ENCODE data around the gene ARHGEF12. TPM values are rescaled to one million over a fixed set of nuclear protein-coding genes. Genes with fewer than 3 reads are reported as not detected.

ARHGEF12 gene
- polyA plus RNA-seq, 3 donors, result 0.25 to 0.87 (median 0.27) TPM

- TF ChIP-seq, protein P1, sequence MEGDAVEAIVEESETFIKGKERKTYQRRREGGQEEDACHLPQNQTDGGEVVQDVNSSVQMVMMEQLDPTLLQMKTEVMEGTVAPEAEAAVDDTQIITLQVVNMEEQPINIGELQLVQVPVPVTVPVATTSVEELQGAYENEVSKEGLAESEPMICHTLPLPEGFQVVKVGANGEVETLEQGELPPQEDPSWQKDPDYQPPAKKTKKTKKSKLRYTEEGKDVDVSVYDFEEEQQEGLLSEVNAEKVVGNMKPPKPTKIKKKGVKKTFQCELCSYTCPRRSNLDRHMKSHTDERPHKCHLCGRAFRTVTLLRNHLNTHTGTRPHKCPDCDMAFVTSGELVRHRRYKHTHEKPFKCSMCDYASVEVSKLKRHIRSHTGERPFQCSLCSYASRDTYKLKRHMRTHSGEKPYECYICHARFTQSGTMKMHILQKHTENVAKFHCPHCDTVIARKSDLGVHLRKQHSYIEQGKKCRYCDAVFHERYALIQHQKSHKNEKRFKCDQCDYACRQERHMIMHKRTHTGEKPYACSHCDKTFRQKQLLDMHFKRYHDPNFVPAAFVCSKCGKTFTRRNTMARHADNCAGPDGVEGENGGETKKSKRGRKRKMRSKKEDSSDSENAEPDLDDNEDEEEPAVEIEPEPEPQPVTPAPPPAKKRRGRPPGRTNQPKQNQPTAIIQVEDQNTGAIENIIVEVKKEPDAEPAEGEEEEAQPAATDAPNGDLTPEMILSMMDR (IDR thresholded peaks at IDR 0.05), result no peak
- Mint-ChIP-seq H3K4me1 (peaks cover 12% of the 10 kb centered on the region), H3K9me3 (peaks cover 0 to 8% (median 5%) of the 10 kb centered on the region in 7 donors), H3K27ac (no peak overlapping the region), H3K36me3 (peaks cover 0 to 2% of the 10 kb centered on the region in 2 donors), H3K4me3 (peak overlapping the region in 1 of 2 donors; percentile 78), H3K27me3 (ENCODE audit: low read depth in 3 of 3) (peaks cover 86 to 94% (median 92%) of the 10 kb centered on the region in 3 donors)
- DNase-seq, result peak in 1 of 3 donors; percentile 37
- Histone ChIP-seq H3K4me2 (replicated peaks; ENCODE audit: extremely low read depth, low read length, poor library complexity, severe bottlenecking) (no peak overlapping the region), H3K9me3 (replicated peaks in 1 of 2; ENCODE audit: control insufficient read depth in 1 of 2, insufficient read depth in 1 of 2, low read length in 2 of 2) (peaks cover 0 to 15% of the 10 kb centered on the region in 2 donors), H3K4me1 (ENCODE audit: control insufficient read depth in 1 of 2, insufficient read depth in 2 of 2, low read length in 2 of 2) (peaks cover 2 to 11% of the 10 kb centered on the region in 2 donors), H2AFZ (ENCODE audit: insufficient read depth, low read depth, low read length, poor library complexity, severe bottlenecking) (no peak overlapping the region), H3K36me3 (replicated peaks in 1 of 2; ENCODE audit: control insufficient read depth in 1 of 2, insufficient read depth in 2 of 2, low read length in 2 of 2) (no peaks in the 10 kb centered on the region), H3K27me3 (ENCODE audit: control insufficient read depth in 2 of 2, insufficient read depth in 2 of 2, low read length in 2 of 2) (peaks cover 91 to 93% of the 10 kb centered on the region in 2 donors), H4K20me1 (ENCODE audit: insufficient read depth, low read length) (no peaks in the 10 kb centered on the region), H3K27ac (ENCODE audit: low read depth in 1 of 2, low read length in 2 of 2) (no peak overlapping the region), H3K4me3 (replicated peaks in 1 of 3; ENCODE audit: low read depth in 2 of 3, low read length in 3 of 3) (no peak overlapping the region), H3K79me2 (ENCODE audit: insufficient read depth, low read length) (no peaks in the 10 kb centered on the region), H3K9ac (ENCODE audit: insufficient read depth, low read length, poor library complexity, severe bottlenecking) (no peak overlapping the region)
- intact Hi-C loops (cut with micrococcal nuclease), result no loop called here
- no CpG with 5 or more reads among the region's 4 CpGs for WGBS (ENCODE audit: insufficient coverage)
Measured at GRCh38 chr11:120326845-120327281, 9.3 kb upstream of the ARHGEF12 start.

- Mint-ChIP-seq H3K9me3 (peaks cover 0 to 8% (median 5%) of the 10 kb centered on the region in 7 donors), H3K4me3 (peak overlapping the region in 1 of 2 donors; percentile 78), H3K27me3 (ENCODE audit: low read depth in 3 of 3) (peaks cover 85 to 94% (median 90%) of the 10 kb centered on the region in 3 donors), H3K27ac (no peak overlapping the region), H3K4me1 (peaks cover 12% of the 10 kb centered on the region), H3K36me3 (peaks cover 0 to 2% of the 10 kb centered on the region in 2 donors)
- Histone ChIP-seq H3K4me1 (ENCODE audit: control insufficient read depth in 1 of 2, insufficient read depth in 2 of 2, low read length in 2 of 2) (peaks cover 2 to 11% of the 10 kb centered on the region in 2 donors), H3K36me3 (replicated peaks in 1 of 2; ENCODE audit: control insufficient read depth in 1 of 2, insufficient read depth in 2 of 2, low read length in 2 of 2) (no peaks in the 10 kb centered on the region), H3K27ac (ENCODE audit: low read depth in 1 of 2, low read length in 2 of 2) (no peak overlapping the region), H3K9me3 (replicated peaks in 1 of 2; ENCODE audit: control insufficient read depth in 1 of 2, insufficient read depth in 1 of 2, low read length in 2 of 2) (peaks cover 0 to 15% of the 10 kb centered on the region in 2 donors), H2AFZ (ENCODE audit: insufficient read depth, low read depth, low read length, poor library complexity, severe bottlenecking) (no peak overlapping the region), H3K27me3 (ENCODE audit: control insufficient read depth in 2 of 2, insufficient read depth in 2 of 2, low read length in 2 of 2) (peaks cover 92 to 93% of the 10 kb centered on the region in 2 donors), H4K20me1 (ENCODE audit: insufficient read depth, low read length) (no peaks in the 10 kb centered on the region), H3K79me2 (ENCODE audit: insufficient read depth, low read length) (no peaks in the 10 kb centered on the region), H3K9ac (ENCODE audit: insufficient read depth, low read length, poor library complexity, severe bottlenecking) (no peak overlapping the region), H3K4me2 (replicated peaks; ENCODE audit: extremely low read depth, low read length, poor library complexity, severe bottlenecking) (no peak overlapping the region), H3K4me3 (replicated peaks in 1 of 3; ENCODE audit: low read depth in 2 of 3, low read length in 3 of 3) (no peak overlapping the region)
- intact Hi-C loops (cut with micrococcal nuclease), result no loop called here
- WGBS (ENCODE audit: insufficient coverage), result 100% methylated on average over 1 of the region's 4 CpGs
- TF ChIP-seq, protein P1 (IDR thresholded peaks at IDR 0.05), result no peak
- no peak for DNase-seq
Measured at GRCh38 chr11:120327311-120327710, 8.9 kb upstream of the ARHGEF12 start.
